ENCODE results near the gene FAM53A. TPM values are rescaled to one million over a fixed set of nuclear protein-coding genes. Genes with fewer than 3 reads are reported as not detected.

Gene FAM53A
- total and polyA plus RNA-seq, 2 donors (not counting 1 experiment from before 2014, with no cell fraction given), result 0.65 to 0.99 TPM

- no peak for DNase-seq (ENCODE audit: low read depth in 2 of 2)
- Histone ChIP-seq H3K9ac (ENCODE audit: insufficient read depth, low read length) (no peak overlapping the region), H3K4me1 (ENCODE audit: control insufficient read depth, extremely low read depth, insufficient read depth, low read length) (peaks cover 5% of the 10 kb centered on the region), H4K20me1 (ENCODE audit: control insufficient read depth, extremely low read depth, insufficient read depth, low read length) (no peaks in the 10 kb centered on the region), H3K36me3 (ENCODE audit: control insufficient read depth, insufficient read depth, low read length) (no peaks in the 10 kb centered on the region), H3K4me2 (ENCODE audit: extremely low read depth, insufficient read depth, low read length) (no peak overlapping the region), H2AFZ (ENCODE audit: low read length) (peak overlapping the region; percentile 50), H3K4me3 (replicated peaks in 1 of 4; ENCODE audit: control extremely low read depth in 1 of 4, insufficient read depth in 1 of 4, low read depth in 3 of 4, low read length in 4 of 4) (peak overlapping the region in 3 of 4 experiments; percentile 18 to 46 (median 24)), H3K27ac (ENCODE audit: insufficient read depth, low read length) (no peak overlapping the region), H3K9me3 (ENCODE audit: control insufficient read depth, insufficient read depth, low read depth, low read length) (no peaks in the 10 kb centered on the region), H3K27me3 (ENCODE audit: control insufficient read depth, insufficient read depth, low read length) (no peaks in the 10 kb centered on the region), H3K79me2 (ENCODE audit: control insufficient read depth, insufficient read depth, low read length) (no peaks in the 10 kb centered on the region)
- TF ChIP-seq CTCF (conservative IDR thresholded peaks at IDR 0.05 in 1 of 2, IDR thresholded peaks at IDR 0.05 in 1 of 2; ENCODE audit: low read depth in 1 of 2, low read length in 2 of 2) (no peak), EZH2 (IDR thresholded peaks at IDR 0.05; ENCODE audit: low read length, missing control alignments) (no peak)
Measured at GRCh38 chr4:1684506-1685234, 557 bp upstream of the FAM53A start.

- no peaks in the 10 kb centered on the region for H3K36me3 ChIP-seq (ENCODE audit: control insufficient read depth, insufficient read depth, low read length)
- peak overlapping the region; percentile 90 for H3K27ac ChIP-seq (ENCODE audit: insufficient read depth, low read length)
- no peaks in the 10 kb centered on the region for H3K9me3 ChIP-seq (ENCODE audit: control insufficient read depth, insufficient read depth, low read depth, low read length)
- TF ChIP-seq CTCF (conservative IDR thresholded peaks at IDR 0.05 in 1 of 2, IDR thresholded peaks at IDR 0.05 in 1 of 2; ENCODE audit: low read depth in 1 of 2, low read length in 2 of 2) (no peak), EZH2 (IDR thresholded peaks at IDR 0.05; ENCODE audit: low read length, missing control alignments) (no peak)
- H4K20me1 ChIP-seq (ENCODE audit: control insufficient read depth, extremely low read depth, insufficient read depth, low read length), result no peaks in the 10 kb centered on the region
- H3K4me1 ChIP-seq (ENCODE audit: control insufficient read depth, extremely low read depth, insufficient read depth, low read length), result peaks cover 5% of the 10 kb centered on the region
- H3K4me2 ChIP-seq (ENCODE audit: extremely low read depth, insufficient read depth, low read length), result peak overlapping the region; percentile 94
- peak; percentile 83 to 89 for DNase-seq (ENCODE audit: low read depth in 2 of 2)
- H2AFZ ChIP-seq (ENCODE audit: low read length), result peak overlapping the region; percentile 77
- peak overlapping the region; percentile 61 to 78 (median 65) for H3K4me3 ChIP-seq (replicated peaks in 1 of 4; ENCODE audit: control extremely low read depth in 1 of 4, insufficient read depth in 1 of 4, low read depth in 3 of 4, low read length in 4 of 4)
- peak overlapping the region; percentile 73 for H3K9ac ChIP-seq (ENCODE audit: insufficient read depth, low read length)
- no peaks in the 10 kb centered on the region for H3K27me3 ChIP-seq (ENCODE audit: control insufficient read depth, insufficient read depth, low read length)
- no peaks in the 10 kb centered on the region for H3K79me2 ChIP-seq (ENCODE audit: control insufficient read depth, insufficient read depth, low read length)
Measured at GRCh38 chr4:1683261-1683735, 815 bp downstream of the FAM53A start.

GRCh38 chr4:1682860-1683259 lies 1.3 kb downstream of the FAM53A start:
- H3K9me3 ChIP-seq (ENCODE audit: control insufficient read depth, insufficient read depth, low read depth, low read length), result no peaks in the 10 kb centered on the region
- H3K27ac ChIP-seq (ENCODE audit: insufficient read depth, low read length), result peak overlapping the region; percentile 90
- H3K79me2 ChIP-seq (ENCODE audit: control insufficient read depth, insufficient read depth, low read length), result no peaks in the 10 kb centered on the region
- TF ChIP-seq EZH2 (IDR thresholded peaks at IDR 0.05; ENCODE audit: low read length, missing control alignments), result no peak
- no peak for TF ChIP-seq CTCF (conservative IDR thresholded peaks at IDR 0.05 in 1 of 2, IDR thresholded peaks at IDR 0.05 in 1 of 2; ENCODE audit: low read depth in 1 of 2, low read length in 2 of 2)
- H2AFZ ChIP-seq (ENCODE audit: low read length), result peak overlapping the region; percentile 77
- H3K4me2 ChIP-seq (ENCODE audit: extremely low read depth, insufficient read depth, low read length), result peak overlapping the region; percentile 94
- peaks cover 5% of the 10 kb centered on the region for H3K4me1 ChIP-seq (ENCODE audit: control insufficient read depth, extremely low read depth, insufficient read depth, low read length)
- H4K20me1 ChIP-seq (ENCODE audit: control insufficient read depth, extremely low read depth, insufficient read depth, low read length), result no peaks in the 10 kb centered on the region
- H3K4me3 ChIP-seq (replicated peaks in 1 of 4; ENCODE audit: control extremely low read depth in 1 of 4, insufficient read depth in 1 of 4, low read depth in 3 of 4, low read length in 4 of 4), result peak overlapping the region; percentile 61 to 78 (median 65)
- no peaks in the 10 kb centered on the region for H3K36me3 ChIP-seq (ENCODE audit: control insufficient read depth, insufficient read depth, low read length)
- H3K9ac ChIP-seq (ENCODE audit: insufficient read depth, low read length), result no peak overlapping the region
- no peaks in the 10 kb centered on the region for H3K27me3 ChIP-seq (ENCODE audit: control insufficient read depth, insufficient read depth, low read length)
- no peak for DNase-seq (ENCODE audit: low read depth in 2 of 2)

All from fibroblast of lung (primary cell).